ENCODE results near the gene HDAC9.

HDAC9 gene

GRCh38 chr7:18772567-18772965 is 277.0 kb downstream of the HDAC9 start:
- TF ChIP-seq CTCF (IDR thresholded peaks at IDR 0.05; ENCODE audit: insufficient read depth, missing control alignments) = no peak
- DNase-seq (ENCODE audit: insufficient read length, low spot score) (no peak), FAIRE-seq (no peak)

GRCh38 chr7:18777314-18777713 is 281.8 kb downstream of the HDAC9 start:
- TF ChIP-seq CTCF (IDR thresholded peaks at IDR 0.05; ENCODE audit: insufficient read depth, missing control alignments) = no peak
- no peak for DNase-seq (ENCODE audit: insufficient read length, low spot score)
- FAIRE-seq = no peak

- TF ChIP-seq CTCF (IDR thresholded peaks at IDR 0.05; ENCODE audit: insufficient read depth, missing control alignments) = no peak
- no peak for FAIRE-seq
- DNase-seq (ENCODE audit: insufficient read length, low spot score) = no peak
These were observed 283.0 kb downstream of the HDAC9 start for GRCh38 chr7:18778594-18778993.

- FAIRE-seq = no peak
- DNase-seq (ENCODE audit: insufficient read length, low spot score) = no peak
These were observed 284.7 kb downstream of the HDAC9 start for GRCh38 chr7:18780266-18780665.

GRCh38 chr7:18780938-18781337 is 285.4 kb downstream of the HDAC9 start:
- TF ChIP-seq CTCF (IDR thresholded peaks at IDR 0.05; ENCODE audit: insufficient read depth, missing control alignments) = no peak
- DNase-seq (ENCODE audit: insufficient read length, low spot score) = no peak
- no peak for FAIRE-seq

More at GRCh38 chr7:18780266-18780665, 284.7 kb downstream of the HDAC9 start:
- no peak for TF ChIP-seq CTCF (IDR thresholded peaks at IDR 0.05; ENCODE audit: insufficient read depth, missing control alignments)

GRCh38 chr7:18786196-18786727 is 290.7 kb downstream of the HDAC9 start:
- no peak for TF ChIP-seq CTCF (IDR thresholded peaks at IDR 0.05; ENCODE audit: insufficient read depth, missing control alignments)
- no peak for DNase-seq (ENCODE audit: insufficient read length, low spot score)

GRCh38 chr7:18786796-18787195 is 291.2 kb downstream of the HDAC9 start:
- DNase-seq (ENCODE audit: insufficient read length, low spot score) (no peak), FAIRE-seq (no peak)
- no peak for TF ChIP-seq CTCF (IDR thresholded peaks at IDR 0.05; ENCODE audit: insufficient read depth, missing control alignments)

More at GRCh38 chr7:18786196-18786727, 290.7 kb downstream of the HDAC9 start:
- no peak for FAIRE-seq
